Smooth muscle cell of the brain vasculature (primary cell): ENCODE data around the gene CHST14.

Experiments
- DNase-seq: peaks from one replicate; pipeline ENCODE4 v3.0.0-alpha.2; 2012; ENCODE audit warnings: low read depth, low spot score

Gene CHST14

GRCh38 chr15:40470423-40471104 is at the start of gene CHST14:
Gene CHST14 (plus strand): TSS chr15:40470984. CDS start chr15:40471214, 230 bp downstream.
- no peak for DNase-seq

GRCh38 chr15:40421246-40422157 is 49.3 kb upstream of the CHST14 start:
- peak; percentile 18 for DNase-seq

GRCh38 chr15:40424483-40425115 is 46.2 kb upstream of the CHST14 start:
- no peak for DNase-seq

GRCh38 chr15:40425681-40426080 is 45.1 kb upstream of the CHST14 start:
- DNase-seq, result no peak

- DNase-seq, result no peak
Measured at GRCh38 chr15:40427188-40427587, 43.6 kb upstream of the CHST14 start.

- no peak for DNase-seq
Measured at GRCh38 chr15:40428185-40428584, 42.6 kb upstream of the CHST14 start.

- no peak for DNase-seq
Measured at GRCh38 chr15:40429068-40429710, 41.6 kb upstream of the CHST14 start.

GRCh38 chr15:40430271-40430805 is 40.4 kb upstream of the CHST14 start:
- DNase-seq, result no peak

GRCh38 chr15:40435023-40435709 is 35.6 kb upstream of the CHST14 start:
- DNase-seq, result no peak

GRCh38 chr15:40435710-40436089 is 35.1 kb upstream of the CHST14 start:
- no peak for DNase-seq

GRCh38 chr15:40436116-40436891 is 34.5 kb upstream of the CHST14 start:
- no peak for DNase-seq

GRCh38 chr15:40436892-40437751 is 33.7 kb upstream of the CHST14 start:
- no peak for DNase-seq

GRCh38 chr15:40437752-40438687 is 32.8 kb upstream of the CHST14 start:
- DNase-seq, result no peak

- DNase-seq, result no peak
Measured at GRCh38 chr15:40438712-40439111, 32.1 kb upstream of the CHST14 start.

- no peak for DNase-seq
Measured at GRCh38 chr15:40439461-40439959, 31.3 kb upstream of the CHST14 start.

GRCh38 chr15:40439960-40440742 is 30.6 kb upstream of the CHST14 start:
- DNase-seq, result no peak
